ENCODE results near the gene EPHA5. TPM values are rescaled to one million over a fixed set of nuclear protein-coding genes. Genes with fewer than 3 reads are reported as not detected.

Gene EPHA5
- total RNA-seq, 1 donor from 2014 or later = 1.2 TPM

- no peaks in the 10 kb centered on the region for H3K36me3 Mint-ChIP-seq (ENCODE audit: low read depth, unreplicated experiment)
These were observed 269.2 kb downstream of the EPHA5 start for GRCh38 chr4:65401083-65401482.

GRCh38 chr4:65399084-65399483, 271.2 kb downstream of the EPHA5 start:
- H3K27ac Mint-ChIP-seq (ENCODE audit: unreplicated experiment) = no peak overlapping the region
- no peak overlapping the region for H3K9ac ChIP-seq (ENCODE audit: low read length)
- H3K79me2 ChIP-seq (ENCODE audit: insufficient read depth, low read length) = no peaks in the 10 kb centered on the region
- H2AFZ ChIP-seq (ENCODE audit: low read depth, low read length) = no peak overlapping the region
- no peak overlapping the region for H3K4me2 ChIP-seq (ENCODE audit: low read length)
- DNase-seq (ENCODE audit: low read depth) = no peak
- H3K36me3 ChIP-seq (ENCODE audit: insufficient read depth, low read length) = no peaks in the 10 kb centered on the region
- H3K27me3 Mint-ChIP-seq (ENCODE audit: low read depth, unreplicated experiment) = no peaks in the 10 kb centered on the region
- no peak for FAIRE-seq
- no peaks in the 10 kb centered on the region for H3K9me3 ChIP-seq (ENCODE audit: insufficient read depth, low read depth, low read length)
- no peak overlapping the region for H3K27ac ChIP-seq (ENCODE audit: low read depth, low read length)
- H3K9me3 Mint-ChIP-seq (ENCODE audit: unreplicated experiment) = peaks cover 5% of the 10 kb centered on the region
- no peaks in the 10 kb centered on the region for H3K36me3 Mint-ChIP-seq (ENCODE audit: low read depth, unreplicated experiment)
- H3K4me3 ChIP-seq (ENCODE audit: insufficient read depth, low read depth, low read length) = no peak overlapping the region
- H3K4me1 Mint-ChIP-seq (ENCODE audit: low read depth, unreplicated experiment) = no peaks in the 10 kb centered on the region
- H3K4me3 Mint-ChIP-seq (ENCODE audit: unreplicated experiment) = no peak overlapping the region
- H3K4me1 ChIP-seq (ENCODE audit: insufficient read depth, low read length) = no peaks in the 10 kb centered on the region
- TF ChIP-seq CTCF (IDR thresholded peaks at IDR 0.05; ENCODE audit: insufficient read depth, low read depth, low read length) (no peak), EZH2 (IDR thresholded peaks at IDR 0.05; ENCODE audit: insufficient read depth, low read length) (no peak)
- H4K20me1 ChIP-seq (ENCODE audit: insufficient read depth, low read length) = no peaks in the 10 kb centered on the region
- H3K27me3 ChIP-seq (ENCODE audit: insufficient read depth, low read length) = no peaks in the 10 kb centered on the region

More at GRCh38 chr4:65401083-65401482, 269.2 kb downstream of the EPHA5 start:
- Histone ChIP-seq H3K9ac (ENCODE audit: low read length) (no peak overlapping the region), H3K4me3 (ENCODE audit: insufficient read depth, low read depth, low read length) (no peak overlapping the region), H2AFZ (ENCODE audit: low read depth, low read length) (no peak overlapping the region), H4K20me1 (ENCODE audit: insufficient read depth, low read length) (no peaks in the 10 kb centered on the region), H3K79me2 (ENCODE audit: insufficient read depth, low read length) (no peaks in the 10 kb centered on the region), H3K27ac (ENCODE audit: low read depth, low read length) (no peak overlapping the region), H3K4me2 (ENCODE audit: low read length) (no peak overlapping the region), H3K9me3 (ENCODE audit: insufficient read depth, low read depth, low read length) (no peaks in the 10 kb centered on the region), H3K36me3 (ENCODE audit: insufficient read depth, low read length) (no peaks in the 10 kb centered on the region), H3K27me3 (ENCODE audit: insufficient read depth, low read length) (no peaks in the 10 kb centered on the region), H3K4me1 (ENCODE audit: insufficient read depth, low read length) (no peaks in the 10 kb centered on the region)
- FAIRE-seq (no peak), DNase-seq (ENCODE audit: low read depth) (no peak)
- no peak for TF ChIP-seq CTCF (IDR thresholded peaks at IDR 0.05; ENCODE audit: insufficient read depth, low read depth, low read length)
- Mint-ChIP-seq H3K4me1 (ENCODE audit: low read depth, unreplicated experiment) (no peaks in the 10 kb centered on the region), H3K27me3 (ENCODE audit: low read depth, unreplicated experiment) (no peaks in the 10 kb centered on the region), H3K27ac (ENCODE audit: unreplicated experiment) (no peak overlapping the region), H3K4me3 (ENCODE audit: unreplicated experiment) (no peak overlapping the region), H3K9me3 (ENCODE audit: unreplicated experiment) (peaks cover 5% of the 10 kb centered on the region)

- H3K4me1 ChIP-seq (ENCODE audit: insufficient read depth, low read length) = no peaks in the 10 kb centered on the region
- Mint-ChIP-seq H3K27me3 (ENCODE audit: low read depth, unreplicated experiment) (no peaks in the 10 kb centered on the region), H3K4me3 (ENCODE audit: unreplicated experiment) (no peak overlapping the region), H3K9me3 (ENCODE audit: unreplicated experiment) (peaks cover 5% of the 10 kb centered on the region), H3K27ac (ENCODE audit: unreplicated experiment) (no peak overlapping the region), H3K4me1 (ENCODE audit: low read depth, unreplicated experiment) (no peaks in the 10 kb centered on the region), H3K36me3 (ENCODE audit: low read depth, unreplicated experiment) (no peaks in the 10 kb centered on the region)
- H3K9ac ChIP-seq (ENCODE audit: low read length) = no peak overlapping the region
- no peaks in the 10 kb centered on the region for H3K9me3 ChIP-seq (ENCODE audit: insufficient read depth, low read depth, low read length)
- no peaks in the 10 kb centered on the region for H3K79me2 ChIP-seq (ENCODE audit: insufficient read depth, low read length)
- no peak for TF ChIP-seq EZH2 (IDR thresholded peaks at IDR 0.05; ENCODE audit: insufficient read depth, low read length)
- no peak for TF ChIP-seq CTCF (IDR thresholded peaks at IDR 0.05; ENCODE audit: insufficient read depth, low read depth, low read length)
- H3K4me2 ChIP-seq (ENCODE audit: low read length) = no peak overlapping the region
- H3K36me3 ChIP-seq (ENCODE audit: insufficient read depth, low read length) = no peaks in the 10 kb centered on the region
- H3K4me3 ChIP-seq (ENCODE audit: insufficient read depth, low read depth, low read length) = no peak overlapping the region
- FAIRE-seq (no peak), DNase-seq (ENCODE audit: low read depth) (no peak)
- no peak overlapping the region for H3K27ac ChIP-seq (ENCODE audit: low read depth, low read length)
- no peak overlapping the region for H2AFZ ChIP-seq (ENCODE audit: low read depth, low read length)
- no peaks in the 10 kb centered on the region for H3K27me3 ChIP-seq (ENCODE audit: insufficient read depth, low read length)
- H4K20me1 ChIP-seq (ENCODE audit: insufficient read depth, low read length) = no peaks in the 10 kb centered on the region
These were observed 277.2 kb downstream of the EPHA5 start for GRCh38 chr4:65393078-65393477.

All from astrocyte (in vitro differentiated cells and primary cell).